ENCODE measurements around the gene PIN4. TPM values are rescaled to one million over a fixed set of nuclear protein-coding genes. Genes with fewer than 3 reads are reported as not detected.
A peak's percentile ranks its signal among the peaks of the same experiment; 100 is the strongest.

PIN4 gene
- total RNA-seq: 1 to 10 TPM; 7.7 to 8.9 TPM

DNA sequence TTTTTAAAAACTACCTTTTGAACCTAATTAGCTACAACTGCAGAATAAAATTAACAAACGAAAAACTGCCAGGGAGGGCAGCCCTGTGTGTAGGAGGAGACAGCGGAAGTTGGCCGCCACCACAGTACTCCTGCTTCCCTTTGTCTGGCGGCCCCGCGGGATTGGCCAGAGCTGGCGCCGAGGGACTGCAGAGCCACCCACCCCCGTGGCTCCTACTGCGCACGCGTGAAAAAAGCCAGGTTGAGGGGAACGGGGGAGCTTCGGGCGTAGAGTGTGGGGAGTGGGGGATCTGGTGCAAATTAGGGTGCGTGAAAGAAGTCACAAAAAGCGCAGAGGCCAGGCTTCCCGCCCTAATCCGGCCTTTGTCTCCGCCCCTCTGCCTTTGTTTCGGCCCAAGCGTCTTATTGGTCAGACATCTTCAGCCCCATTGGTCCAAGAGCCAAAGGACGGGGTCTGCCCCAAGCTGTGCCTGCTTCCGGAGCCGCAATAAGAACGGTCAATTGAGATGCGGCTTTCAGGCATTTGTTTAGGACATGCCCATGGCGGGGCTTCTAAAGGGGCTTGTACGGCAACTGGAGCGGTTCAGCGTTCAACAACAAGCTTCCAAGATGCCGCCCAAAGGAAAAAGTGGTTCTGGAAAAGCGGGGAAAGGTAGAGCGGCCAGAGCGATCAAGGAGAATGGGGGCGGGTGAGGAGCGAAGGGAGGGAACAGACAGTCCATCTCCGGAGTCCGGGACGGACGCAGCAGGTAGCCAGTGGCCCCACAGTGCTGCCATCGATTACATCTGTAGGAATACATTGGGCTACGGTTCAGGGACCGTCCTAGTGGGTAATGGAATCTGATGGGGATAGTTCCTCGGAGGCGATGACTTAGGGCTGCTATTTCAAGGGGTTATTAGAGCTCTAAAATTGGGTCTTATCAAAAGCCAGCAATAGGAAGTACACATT is at the start of gene PIN4:
TSS of gene PIN4 (plus strand) at position 580 of the 948 bp plus-strand sequence. CDS start at position 609, 29 bp downstream.
- intact Hi-C loops (cut with DNase I): loop anchor here (5.0 kb wide), 1 partner anchor 361 kb away; no protein-coding TSS in a partner anchor
- Histone ChIP-seq H3K27ac (peak within 1 kb of the TSS; percentile 64 to 76), H3K27me3 (replicated peaks; ENCODE audit: insufficient read depth) (no peaks in the 10 kb centered on the region), H3K9me3 (no peaks in the 10 kb centered on the region), H3K4me3 (peak within 1 kb of the TSS; percentile 48), H3K4me1 (replicated peaks) (no peaks in the 10 kb centered on the region), H3K36me3 (no peaks in the 10 kb centered on the region)
- peak; percentile 84 for TF ChIP-seq POLR2AphosphoS5 (IDR thresholded peaks at IDR 0.05)
- peak; percentile 26 for TF ChIP-seq POLR2A (IDR thresholded peaks at IDR 0.05)
- no peak for TF ChIP-seq CTCF (IDR thresholded peaks at IDR 0.05)
- WGBS: 0% methylated on average over 15 of the region's 46 CpGs
- DNase-seq (ENCODE audit: low spot score): peak; percentile 90

DNA sequence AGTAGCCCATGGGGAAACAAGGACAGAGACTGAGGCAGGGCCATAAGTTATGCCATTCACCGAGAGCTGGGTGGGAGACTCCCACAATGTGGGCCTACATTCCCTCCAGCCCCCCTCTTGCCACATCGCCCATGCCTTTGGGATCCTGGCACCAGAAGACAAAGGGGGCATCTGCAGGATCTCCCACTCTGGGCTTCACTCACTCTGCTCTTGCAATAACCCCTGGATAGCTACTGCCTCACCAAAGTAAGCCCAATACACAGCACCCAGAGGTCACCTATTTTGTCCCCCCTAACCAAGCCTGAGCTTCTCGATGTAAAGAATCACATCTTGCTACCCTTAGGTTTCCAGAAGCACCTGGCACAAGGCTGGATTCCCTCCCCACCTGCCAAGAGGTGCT is 49.1 kb upstream of the PIN4 start:
- Histone ChIP-seq H3K4me1 (replicated peaks) (no peaks in the 10 kb centered on the region), H3K9me3 (no peaks in the 10 kb centered on the region), H3K27ac (peak overlapping the region in 1 of 2 donors; percentile 61), H3K4me3 (no peak overlapping the region), H3K36me3 (no peaks in the 10 kb centered on the region), H3K27me3 (replicated peaks; ENCODE audit: insufficient read depth) (no peaks in the 10 kb centered on the region)
- WGBS: 71% methylated on average over 3 of the region's 3 CpGs
- intact Hi-C loops (cut with DNase I): no loop called here
- DNase-seq (ENCODE audit: low spot score): no peak
- TF ChIP-seq POLR2AphosphoS5 (IDR thresholded peaks at IDR 0.05): no peak
- TF ChIP-seq POLR2A (IDR thresholded peaks at IDR 0.05): no peak
- TF ChIP-seq CTCF (IDR thresholded peaks at IDR 0.05): no peak

DNA sequence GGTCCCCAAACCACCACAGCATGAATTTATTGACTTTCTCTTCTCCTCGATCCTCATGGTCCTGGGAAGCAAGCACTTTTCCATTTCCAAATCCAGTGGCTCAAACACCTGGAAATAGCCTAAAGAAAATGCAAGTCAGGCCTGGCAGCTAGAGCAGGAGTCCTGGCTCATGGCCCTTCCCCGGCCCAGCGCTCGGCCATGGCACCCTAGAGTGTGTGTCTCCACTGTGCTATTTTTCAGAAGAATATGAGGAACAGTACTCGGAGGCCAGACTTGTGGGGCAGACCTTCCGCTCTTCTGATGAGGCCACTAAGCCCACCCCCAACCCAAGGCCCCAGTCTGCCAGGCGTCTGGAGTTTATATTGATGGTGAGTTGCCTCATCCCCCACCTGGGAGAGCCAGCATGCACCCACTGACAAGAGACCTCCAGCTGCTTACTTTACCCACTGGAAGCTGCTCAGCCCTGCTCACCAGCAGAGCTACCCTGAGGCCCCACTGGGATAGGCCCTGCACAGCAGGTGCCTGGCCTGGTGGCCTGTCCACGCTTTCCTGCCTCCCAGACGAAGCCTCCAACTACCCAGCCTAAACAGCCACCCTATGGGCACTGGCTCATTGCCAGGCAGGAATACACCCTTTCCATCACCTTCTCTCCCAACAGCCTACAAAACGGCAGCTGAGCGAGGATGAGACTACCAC is 47.6 kb upstream of the PIN4 start:
- intact Hi-C loops (cut with DNase I): no loop called here
- Histone ChIP-seq H3K36me3 (no peaks in the 10 kb centered on the region), H3K4me1 (replicated peaks) (no peaks in the 10 kb centered on the region), H3K27me3 (replicated peaks; ENCODE audit: insufficient read depth) (no peaks in the 10 kb centered on the region), H3K27ac (no peak overlapping the region), H3K9me3 (no peaks in the 10 kb centered on the region), H3K4me3 (no peak overlapping the region)
- WGBS: 100% methylated on average over 7 of the region's 11 CpGs
- no peak for DNase-seq (ENCODE audit: low spot score)
- TF ChIP-seq POLR2AphosphoS5 (IDR thresholded peaks at IDR 0.05) (no peak), CTCF (IDR thresholded peaks at IDR 0.05) (no peak), POLR2A (IDR thresholded peaks at IDR 0.05) (no peak)

DNA sequence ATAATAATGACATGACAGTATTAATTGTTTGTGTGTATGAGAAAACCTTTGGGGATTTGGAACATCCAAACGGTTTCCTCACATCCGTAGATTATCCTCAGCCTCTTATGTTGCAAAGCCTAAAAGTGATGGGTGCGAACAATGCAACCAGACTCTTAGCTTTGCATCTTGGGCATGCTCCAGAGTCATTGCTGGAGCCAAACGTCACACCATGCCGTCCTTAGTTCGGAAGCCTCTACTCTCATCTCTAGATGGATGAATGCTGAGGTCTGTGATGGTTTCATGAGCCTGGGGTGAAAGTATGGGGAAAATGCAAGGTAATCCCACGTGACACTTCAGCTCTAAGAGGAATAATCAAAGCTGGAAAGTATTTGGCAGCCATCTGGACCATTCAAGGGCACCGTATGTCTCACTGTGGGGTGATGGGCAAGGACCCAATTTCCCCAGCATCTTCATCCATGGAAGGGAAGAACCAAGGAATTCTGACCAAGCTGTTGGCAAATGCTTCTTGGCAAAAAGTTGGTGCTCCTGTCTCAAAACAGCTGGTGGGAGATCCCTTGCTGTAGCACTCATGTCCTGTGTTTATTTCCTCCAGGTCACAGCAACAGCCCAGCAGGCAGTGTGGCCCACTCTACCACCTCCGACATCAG is 43.6 kb upstream of the PIN4 start:
- H3K4me1 ChIP-seq (replicated peaks): no peaks in the 10 kb centered on the region
- no peaks in the 10 kb centered on the region for H3K9me3 ChIP-seq
- WGBS: 90% methylated on average over 7 of the region's 9 CpGs
- intact Hi-C loops (cut with DNase I): no loop called here
- no peaks in the 10 kb centered on the region for H3K27me3 ChIP-seq (replicated peaks; ENCODE audit: insufficient read depth)
- no peak for TF ChIP-seq CTCF (IDR thresholded peaks at IDR 0.05)
- no peak for TF ChIP-seq POLR2AphosphoS5 (IDR thresholded peaks at IDR 0.05)
- no peak for DNase-seq (ENCODE audit: low spot score)
- H3K4me3 ChIP-seq: no peak overlapping the region
- H3K36me3 ChIP-seq: no peaks in the 10 kb centered on the region
- H3K27ac ChIP-seq: no peak overlapping the region
